SK-N-SH treated with all-trans-retinoic acid at 6 μM for 48 hours (cell line): ENCODE results near the gene ITGBL1.

Experiments used
- ARNTL ChIP-seq: fragments of 450-650 bp; formaldehyde crosslinking; IDR thresholded peaks from 2 replicates; pipeline ENCODE4 v1.5.0; 2020; ENCODE audit warnings: low read depth, mild to moderate bottlenecking, moderate library complexity, borderline replicate concordance
- OSR1 ChIP-seq: fragments of 250-450 bp; sonication (Bioruptor Pico); IDR thresholded peaks from 2 replicates; pipeline ENCODE4 v1.8.0; 2022; ENCODE audit warnings: moderate library complexity, mild to moderate bottlenecking, inconsistent platforms
- PATZ1 ChIP-seq: fragments of 250-450 bp; sonication (Bioruptor Pico); IDR thresholded peaks from 2 replicates; pipeline ENCODE4 v1.8.0; 2020; ENCODE audit warnings: mild to moderate bottlenecking, moderate library complexity, borderline replicate concordance
- POU6F1 ChIP-seq: fragments of 250-450 bp; sonication (Bioruptor Pico); IDR thresholded peaks from 2 replicates; pipeline ENCODE4 v1.8.0; 2021; ENCODE audit warnings: low read depth, mild to moderate bottlenecking, moderate library complexity, borderline replicate concordance
- RARB ChIP-seq: fragments of 250-450 bp; sonication (Bioruptor Pico); IDR thresholded peaks from 2 replicates; pipeline ENCODE4 v1.8.0; 2021; ENCODE audit warnings: mild to moderate bottlenecking, moderate library complexity
- TCF4 ChIP-seq: fragments of 250-450 bp; sonication (Bioruptor Pico); IDR thresholded peaks from 2 replicates; pipeline ENCODE4 v1.8.0; 2021; ENCODE audit warnings: mild to moderate bottlenecking, moderate library complexity, borderline replicate concordance
- ZFP30 ChIP-seq: fragments of 450-650 bp; formaldehyde crosslinking; IDR thresholded peaks from 2 replicates; pipeline ENCODE4 v1.5.0; 2022; ENCODE audit warnings: mild to moderate bottlenecking, moderate library complexity
- ZNF565 ChIP-seq: fragments of 450-650 bp; formaldehyde crosslinking; conservative IDR thresholded peaks from 2 replicates; pipeline ENCODE4 v1.5.0; 2020; ENCODE audit warnings: low read depth, mild to moderate bottlenecking, moderate library complexity

GRCh38 chr13:101455863-101456262, 3.4 kb downstream of the ITGBL1 start:
- TF ChIP-seq POU6F1 (CRISPR knock-in tag) (no peak), ZFP30 (CRISPR knock-in tag) (no peak), OSR1 (CRISPR knock-in tag) (no peak), ARNTL (CRISPR knock-in tag) (no peak), TCF4 (no peak), ZNF565 (CRISPR knock-in tag) (no peak), PATZ1 (CRISPR knock-in tag) (no peak), RARB (CRISPR knock-in tag) (no peak)
